Inflammatory macrophage treated with lipopolysaccharide for 1 hour (primary cell): ENCODE results near the gene APOE.
"Not testable (repeated sequence)": the region's sequence is repeated elsewhere in the genome, so short reads cannot be mapped to it uniquely, and the experiment has no call there.

ENCODE experiments used
- DNase-seq, 2 donors: peaks; one replicate each; pipeline ENCODE4 v3.0.0-alpha.2; 2020 to 2022

The APOE gene

DNA sequence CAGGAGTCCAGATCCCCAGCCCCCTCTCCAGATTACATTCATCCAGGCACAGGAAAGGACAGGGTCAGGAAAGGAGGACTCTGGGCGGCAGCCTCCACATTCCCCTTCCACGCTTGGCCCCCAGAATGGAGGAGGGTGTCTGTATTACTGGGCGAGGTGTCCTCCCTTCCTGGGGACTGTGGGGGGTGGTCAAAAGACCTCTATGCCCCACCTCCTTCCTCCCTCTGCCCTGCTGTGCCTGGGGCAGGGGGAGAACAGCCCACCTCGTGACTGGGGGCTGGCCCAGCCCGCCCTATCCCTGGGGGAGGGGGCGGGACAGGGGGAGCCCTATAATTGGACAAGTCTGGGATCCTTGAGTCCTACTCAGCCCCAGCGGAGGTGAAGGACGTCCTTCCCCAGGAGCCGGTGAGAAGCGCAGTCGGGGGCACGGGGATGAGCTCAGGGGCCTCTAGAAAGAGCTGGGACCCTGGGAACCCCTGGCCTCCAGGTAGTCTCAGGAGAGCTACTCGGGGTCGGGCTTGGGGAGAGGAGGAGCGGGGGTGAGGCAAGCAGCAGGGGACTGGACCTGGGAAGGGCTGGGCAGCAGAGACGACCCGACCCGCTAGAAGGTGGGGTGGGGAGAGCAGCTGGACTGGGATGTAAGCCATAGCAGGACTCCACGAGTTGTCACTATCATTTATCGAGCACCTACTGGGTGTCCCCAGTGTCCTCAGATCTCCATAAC, at the start of gene APOE:
Gene APOE, plus strand, starts transcription at position 360 of the 724 bp plus-strand sequence. CDS start 829 bp downstream, outside the sequence.
- peak in 1 of 2 donors; percentile 58 for DNase-seq

DNA sequence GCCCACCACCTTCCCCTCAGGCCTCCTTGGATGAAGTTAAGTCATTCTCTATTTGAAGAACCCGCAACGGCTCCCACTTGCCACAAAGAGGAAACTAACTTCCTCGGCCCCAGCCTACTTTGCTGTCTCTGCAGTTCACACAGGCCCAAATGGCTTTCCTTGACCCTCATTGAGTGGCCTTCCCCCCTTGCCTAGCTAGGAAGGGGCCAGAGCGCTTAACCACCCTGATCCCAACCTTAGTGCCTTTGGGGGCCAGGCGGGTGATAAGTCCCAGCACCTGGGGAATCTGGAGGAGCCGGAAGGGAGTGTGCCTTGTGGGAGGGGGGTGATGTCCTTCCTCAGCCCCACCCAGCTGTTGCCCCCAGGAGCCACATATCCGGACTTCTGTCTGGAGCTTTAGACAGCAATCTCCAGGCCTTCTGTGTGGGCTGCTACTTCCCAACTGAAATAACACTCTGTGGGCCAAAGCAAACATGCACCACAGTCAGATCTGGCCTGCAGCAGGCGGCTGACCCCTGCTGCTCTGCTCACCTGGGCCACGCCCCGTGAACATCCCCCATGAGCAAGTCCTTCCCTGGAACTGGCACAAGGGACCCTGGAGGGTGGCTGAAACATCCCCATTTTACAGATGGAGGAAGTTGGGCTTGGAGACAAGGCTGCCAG, 49.0 kb upstream of the APOE start:
- peak; percentile 75 to 79 for DNase-seq

DNA sequence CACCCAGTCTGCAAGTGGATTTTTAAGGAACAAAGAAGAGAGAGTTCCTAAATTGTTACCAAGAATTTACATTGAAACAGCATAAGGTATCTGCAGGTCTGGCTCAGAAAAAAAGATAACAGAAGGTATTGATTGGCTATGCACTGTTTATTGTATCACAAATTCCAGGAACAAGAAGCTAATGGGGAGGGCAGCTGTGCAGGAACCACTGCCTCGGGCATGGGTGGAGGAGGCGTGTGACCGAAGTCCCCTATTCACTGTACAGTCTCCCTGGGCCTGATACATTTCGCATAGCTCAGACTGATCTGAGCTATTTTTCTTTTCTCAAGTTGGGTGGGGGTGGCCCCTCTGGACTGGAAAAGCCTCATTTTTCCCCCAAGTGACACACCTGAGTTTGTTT, 47.8 kb upstream of the APOE start:
- peak in 1 of 2 donors; percentile 26 for DNase-seq

DNA sequence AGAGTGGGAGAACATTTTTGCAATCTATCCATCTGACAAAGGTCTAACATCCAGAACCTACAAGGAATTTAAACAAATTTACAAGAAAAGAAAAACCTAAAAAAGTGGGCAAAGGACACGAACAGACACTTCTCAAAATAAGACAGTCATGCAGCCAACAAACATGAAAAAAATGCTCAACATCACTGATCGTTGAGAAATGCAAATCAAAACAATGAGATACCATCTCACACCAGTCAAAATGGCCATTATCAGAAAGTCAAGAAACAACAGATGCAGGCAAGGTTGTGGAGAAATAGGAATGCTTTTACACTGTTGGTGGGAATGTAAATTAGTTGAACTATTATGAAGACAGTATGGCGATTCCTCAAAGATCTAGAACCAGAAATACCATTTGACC, 44.0 kb upstream of the APOE start:
- DNase-seq: not testable (repeated sequence)

GRCh38 chr19:44863990-44864389, 41.6 kb upstream of the APOE start:
- no peak for DNase-seq

GRCh38 chr19:44865196-44865767, 40.3 kb upstream of the APOE start:
- DNase-seq: no peak

DNA sequence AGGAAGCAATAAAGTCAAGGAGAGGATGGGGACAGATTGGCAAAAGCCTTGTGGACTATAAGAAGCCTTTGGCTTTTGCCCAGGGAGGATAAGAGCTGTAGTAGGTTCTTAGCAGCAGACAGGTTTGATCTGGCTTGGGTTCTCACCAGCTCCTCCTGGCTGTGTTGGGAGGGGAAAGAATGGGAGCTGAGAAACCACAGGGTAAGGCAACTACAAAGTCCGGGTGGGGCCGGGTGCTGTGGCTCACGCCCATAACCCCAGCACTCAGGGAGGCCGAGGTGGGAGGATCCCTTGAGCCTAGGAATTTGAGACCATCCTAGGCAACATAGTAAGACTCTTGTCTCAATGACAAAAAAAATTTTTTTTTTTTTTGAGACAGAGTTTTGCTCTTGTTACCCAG, 38.9 kb upstream of the APOE start:
- no peak for DNase-seq

DNA sequence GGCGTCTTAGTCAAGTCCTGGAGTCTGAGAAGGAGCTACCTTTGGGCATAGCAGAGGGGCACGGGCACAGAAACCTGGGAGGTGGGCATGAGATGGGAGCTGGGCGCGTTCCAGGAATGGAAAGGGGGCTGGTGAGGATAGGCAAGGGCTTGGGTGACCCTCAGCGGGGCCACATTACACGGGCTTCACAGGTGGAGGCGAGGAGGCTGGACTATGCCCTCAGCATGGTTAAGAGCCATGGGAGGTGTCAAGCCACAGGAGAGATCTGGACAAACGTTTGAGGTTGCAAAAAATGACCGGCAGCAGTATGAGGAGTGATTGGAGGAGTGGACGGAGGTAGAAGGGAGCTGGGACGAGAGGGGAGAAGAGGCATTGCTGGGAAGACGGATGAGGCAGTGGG, 38.0 kb upstream of the APOE start:
- DNase-seq: no peak

DNA sequence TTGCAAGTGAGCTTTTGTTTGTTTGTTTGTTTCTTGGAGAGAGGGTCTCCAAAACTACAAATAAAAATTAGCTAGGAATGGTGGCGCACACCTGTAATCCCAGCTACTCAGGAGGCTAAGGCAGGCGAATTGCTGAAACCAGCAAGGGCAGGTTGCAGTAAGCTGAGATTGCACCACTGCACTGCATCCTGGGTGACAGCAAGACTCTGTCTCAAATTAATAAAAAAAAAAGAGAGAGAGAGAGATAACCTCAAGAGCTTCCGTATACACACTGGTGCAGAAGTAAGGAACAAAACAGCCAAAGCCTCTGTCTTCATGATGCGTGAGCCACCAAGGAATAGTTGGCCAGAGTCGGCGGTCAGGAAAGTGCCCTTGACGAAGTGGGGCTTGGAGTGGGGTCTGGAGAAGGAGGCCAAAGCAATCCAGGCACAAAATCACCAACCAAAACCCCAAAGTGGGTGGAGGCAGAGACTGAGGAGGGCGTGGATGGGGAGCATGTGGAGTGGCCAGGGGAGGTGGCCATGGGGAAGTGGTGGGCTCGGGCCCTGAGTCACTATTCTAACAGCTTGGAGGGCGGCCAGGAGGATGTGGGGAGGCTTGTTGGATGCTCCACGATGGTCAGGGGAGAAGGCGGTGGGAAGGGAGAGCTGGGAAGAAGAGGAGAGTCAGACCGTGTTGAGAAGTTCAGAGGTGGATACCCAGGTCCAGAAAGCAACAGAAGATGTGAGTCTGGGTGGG, 35.7 kb upstream of the APOE start:
- DNase-seq: peak; percentile 81 to 82

DNA sequence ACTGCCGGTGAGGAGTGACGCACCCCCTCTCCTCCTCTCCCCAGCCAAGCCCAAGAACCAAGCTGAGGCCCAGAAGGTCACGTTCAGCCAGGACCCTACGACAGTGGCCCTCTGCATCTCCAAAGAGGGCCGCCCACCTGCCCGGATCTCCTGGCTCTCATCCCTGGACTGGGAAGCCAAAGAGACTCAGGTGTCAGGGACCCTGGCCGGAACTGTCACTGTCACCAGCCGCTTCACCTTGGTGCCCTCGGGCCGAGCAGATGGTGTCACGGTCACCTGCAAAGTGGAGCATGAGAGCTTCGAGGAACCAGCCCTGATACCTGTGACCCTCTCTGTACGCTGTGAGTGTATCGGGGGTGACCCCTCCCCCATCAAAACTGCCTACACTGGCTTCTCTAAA, 33.8 kb upstream of the APOE start:
- no peak for DNase-seq

DNA sequence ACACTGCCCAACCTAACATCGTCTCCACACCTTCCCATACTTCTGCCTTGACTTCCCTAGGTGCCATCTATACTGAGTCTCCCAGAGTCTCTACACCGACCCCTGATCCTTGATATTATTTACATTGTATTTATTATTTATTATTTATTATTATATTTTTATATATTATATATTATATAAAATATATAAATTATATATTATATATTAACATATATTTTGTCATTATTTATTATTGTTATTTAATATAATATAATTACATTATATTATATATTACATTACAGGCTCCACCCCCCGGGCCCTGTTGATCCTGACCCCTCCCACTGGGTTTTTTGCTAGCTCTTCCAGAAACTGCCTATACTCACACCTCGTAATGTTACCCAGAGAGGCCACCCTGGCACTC, 32.9 kb upstream of the APOE start:
- no peak for DNase-seq

GRCh38 chr19:44874317-44874716, 31.3 kb upstream of the APOE start:
- DNase-seq: no peak

DNA sequence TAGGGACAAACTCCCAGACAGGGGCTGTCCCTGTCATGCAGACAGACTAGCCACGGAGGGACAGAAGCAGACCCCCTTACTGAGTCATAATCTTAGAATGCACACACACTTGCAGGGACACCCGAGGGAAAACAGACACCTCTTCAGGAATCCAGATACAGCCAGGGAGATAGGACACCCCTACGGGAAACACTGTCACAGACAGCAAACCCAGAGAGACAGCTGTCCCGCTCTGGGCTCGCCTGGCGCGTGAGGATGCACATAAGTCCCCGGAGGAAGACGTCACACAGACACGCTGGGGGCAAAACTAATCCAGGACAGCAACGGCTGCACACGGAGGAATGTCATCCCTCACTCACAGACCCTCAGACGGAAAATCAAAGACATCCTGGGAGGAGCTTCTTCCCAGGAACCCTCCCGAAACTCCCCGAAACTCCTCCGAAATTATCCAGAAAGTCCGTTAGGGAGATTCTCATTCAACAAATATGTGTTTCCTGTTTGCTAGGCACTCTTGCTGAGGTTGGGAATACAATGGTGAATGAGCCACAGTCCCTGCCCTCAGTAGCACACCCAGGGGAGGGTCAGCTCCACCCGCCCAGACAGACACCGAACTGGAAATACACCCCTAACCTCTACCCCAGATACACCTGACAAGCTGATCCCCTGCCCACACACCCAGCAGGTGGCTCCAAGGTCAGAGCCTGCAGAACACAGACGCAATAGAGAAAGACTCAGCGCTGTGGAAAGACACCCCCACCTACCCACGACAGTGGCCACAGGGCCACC, 29.7 kb upstream of the APOE start:
- DNase-seq: no peak

DNA sequence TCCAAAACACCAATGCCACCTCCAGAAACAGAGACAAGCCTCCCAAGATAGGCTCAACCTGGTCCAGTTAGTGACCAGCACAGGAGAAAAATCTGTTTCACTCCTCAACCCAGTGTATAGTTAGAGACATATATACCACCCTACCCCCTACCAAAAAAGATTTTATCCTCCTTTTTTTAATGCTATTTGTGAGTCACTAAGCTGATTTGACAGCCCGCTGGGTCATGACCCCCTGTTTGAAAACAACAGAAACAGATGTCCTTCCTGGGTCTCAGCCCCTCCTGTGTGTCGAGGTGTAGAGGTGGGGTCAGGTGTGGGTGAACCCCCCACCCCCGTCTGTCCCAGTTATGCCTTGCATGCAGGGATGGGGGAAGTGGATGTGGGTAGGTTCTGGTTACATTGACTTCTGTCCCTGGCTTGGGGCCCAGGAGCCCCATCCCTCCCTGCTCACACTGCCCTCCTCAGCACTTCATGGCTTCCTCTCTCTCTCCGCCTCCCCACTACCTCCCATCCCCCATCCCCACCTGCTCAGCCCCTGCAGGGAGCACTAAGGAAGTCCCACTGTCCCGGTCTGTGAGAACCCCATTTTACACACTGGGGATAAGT, 28.6 kb upstream of the APOE start:
- no peak for DNase-seq

DNA sequence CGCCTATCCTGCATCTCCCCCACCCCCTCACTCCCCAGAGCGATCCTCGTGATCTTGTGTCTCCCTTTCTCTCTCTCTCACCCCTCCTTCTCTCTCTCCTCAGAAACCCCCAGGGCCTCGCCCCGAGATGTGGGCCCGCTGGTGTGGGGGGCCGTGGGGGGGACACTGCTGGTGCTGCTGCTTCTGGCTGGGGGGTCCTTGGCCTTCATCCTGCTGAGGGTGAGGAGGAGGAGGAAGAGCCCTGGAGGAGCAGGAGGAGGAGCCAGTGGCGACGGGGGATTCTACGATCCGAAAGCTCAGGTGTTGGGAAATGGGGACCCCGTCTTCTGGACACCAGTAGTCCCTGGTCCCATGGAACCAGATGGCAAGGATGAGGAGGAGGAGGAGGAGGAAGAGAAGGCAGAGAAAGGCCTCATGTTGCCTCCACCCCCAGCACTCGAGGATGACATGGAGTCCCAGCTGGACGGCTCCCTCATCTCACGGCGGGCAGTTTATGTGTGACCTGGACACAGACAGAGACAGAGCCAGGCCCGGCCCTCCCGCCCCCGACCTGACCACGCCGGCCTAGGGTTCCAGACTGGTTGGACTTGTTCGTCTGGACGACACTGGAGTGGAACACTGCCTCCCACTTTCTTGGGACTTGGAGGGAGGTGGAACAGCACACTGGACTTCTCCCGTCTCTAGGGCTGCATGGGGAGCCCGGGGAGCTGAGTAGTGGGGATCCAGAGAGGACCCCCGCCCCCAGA, 27.3 kb upstream of the APOE start:
- DNase-seq: no peak

- no peak for DNase-seq
Measured at GRCh38 chr19:44879309-44880065, 26.1 kb upstream of the APOE start.

DNA sequence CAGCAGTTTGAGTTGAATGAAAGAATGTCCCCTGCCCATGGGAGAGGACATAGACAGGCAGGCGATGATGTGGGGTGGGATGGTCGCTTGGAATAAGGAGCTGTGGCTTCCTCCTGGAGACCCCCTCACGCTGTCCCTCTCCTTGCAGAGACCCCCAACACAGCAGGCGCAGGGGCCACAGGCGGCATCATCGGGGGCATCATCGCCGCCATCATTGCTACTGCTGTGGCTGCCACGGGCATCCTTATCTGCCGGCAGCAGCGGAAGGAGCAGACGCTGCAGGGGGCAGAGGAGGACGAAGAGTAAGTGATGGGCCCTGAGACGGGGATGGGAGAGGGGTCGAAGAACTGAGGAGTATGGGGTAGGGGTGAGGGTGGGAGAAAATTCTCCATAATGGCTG, 23.5 kb upstream of the APOE start:
- no peak for DNase-seq

GRCh38 chr19:44882619-44883397, 22.8 kb upstream of the APOE start:
- not testable (repeated sequence) for DNase-seq

- DNase-seq: no peak
Measured at GRCh38 chr19:44883922-44884321, 21.7 kb upstream of the APOE start.

GRCh38 chr19:44884566-44884965, 21.0 kb upstream of the APOE start:
- DNase-seq: no peak
